Stomach smooth muscle (tissue), 2 donors: ENCODE data around the gene NOXO1.

Experiments
- H3K27ac ChIP-seq: one replicate; pipeline ENCODE4 v1.7.0; 2013; ENCODE audit warnings: mild to moderate bottlenecking, low read length, inconsistent platforms
- H3K27me3 ChIP-seq, 2 donors: one replicate each; pipeline ENCODE4 v1.7.0; 2013; ENCODE audit warnings: low read length in 2 of 2; ENCODE audit not compliant: insufficient read depth in 2 of 2, control insufficient read depth in 1 of 2
- H3K36me3 ChIP-seq, 2 donors: one replicate each; pipeline ENCODE4 v1.7.0; 2013; ENCODE audit warnings: low read length in 2 of 2; ENCODE audit not compliant: control insufficient read depth in 2 of 2, insufficient read depth in 2 of 2
- H3K4me1 ChIP-seq: one replicate; pipeline ENCODE4 v1.7.0; 2013; ENCODE audit warnings: low read length; ENCODE audit not compliant: control insufficient read depth, insufficient read depth
- H3K4me3 ChIP-seq, 2 donors: one replicate each; pipeline ENCODE4 v1.7.0; 2013; ENCODE audit warnings: low read length in 2 of 2
- H3K9ac ChIP-seq, 2 donors: one replicate each; pipeline ENCODE4 v1.7.0; 2013; ENCODE audit warnings: low read length in 2 of 2, mild to moderate bottlenecking in 1 of 2
- H3K9me3 ChIP-seq, 2 donors: one replicate each; pipeline ENCODE4 v1.7.0; 2013; ENCODE audit warnings: low read length in 2 of 2; ENCODE audit not compliant: control insufficient read depth in 2 of 2
- donor health status: healthy.
- donor health status: Pancreatic carcinoma.

NOXO1 gene

GRCh38 chr16:2003231-2003826 is 22.1 kb upstream of the NOXO1 start:
- Histone ChIP-seq H3K4me3 (no peak overlapping the region), H3K27me3 (no peaks in the 10 kb centered on the region), H3K4me1 (peaks cover 46% of the 10 kb centered on the region), H3K9ac (no peak overlapping the region), H3K27ac (no peak overlapping the region), H3K9me3 (no peaks in the 10 kb centered on the region), H3K36me3 (peaks cover 16 to 27% of the 10 kb centered on the region in 2 donors)

DNA sequence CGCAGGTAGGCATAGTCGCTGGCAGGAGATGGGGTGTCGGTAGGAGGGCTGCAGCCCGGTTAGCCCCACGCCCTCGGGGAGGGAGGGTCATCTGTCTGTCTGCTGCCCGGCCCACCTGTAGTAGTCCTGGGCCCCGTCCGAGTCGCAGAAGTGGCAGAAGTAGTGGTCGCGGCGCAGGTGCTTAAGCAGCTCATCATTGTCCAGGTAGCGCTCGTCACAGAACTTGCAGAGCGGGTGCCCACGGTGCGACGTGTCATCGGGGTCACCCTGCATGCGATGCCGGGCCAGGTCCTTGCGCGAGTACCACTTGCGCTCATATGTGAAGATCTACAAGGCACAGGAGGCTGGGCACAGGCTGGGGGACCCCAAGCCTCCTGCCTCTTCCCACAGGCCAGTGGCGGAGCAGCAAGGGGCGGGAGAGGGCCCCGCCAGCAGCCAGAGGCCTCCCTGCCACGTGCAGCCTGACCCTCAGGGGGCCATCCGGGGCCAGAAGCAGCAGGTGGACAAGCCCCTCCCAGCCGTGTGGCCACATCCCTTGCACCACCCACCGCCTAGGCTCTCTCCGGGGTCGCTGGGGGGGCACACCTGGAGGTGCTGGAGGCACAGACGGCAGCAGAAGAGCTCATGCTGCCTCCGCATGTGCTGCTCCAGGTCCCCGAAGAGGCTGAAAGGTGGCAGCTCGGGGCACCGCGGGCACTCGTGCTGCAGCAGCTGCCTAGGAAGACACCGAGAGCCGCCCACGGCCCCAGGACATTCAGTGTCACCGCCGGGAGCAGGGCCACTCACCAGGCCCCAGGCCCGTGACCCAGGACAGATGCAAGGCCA is 21.3 kb upstream of the NOXO1 start:
- peaks cover 39% of the 10 kb centered on the region for H3K4me1 ChIP-seq
- H3K9me3 ChIP-seq: no peaks in the 10 kb centered on the region
- no peak overlapping the region for H3K9ac ChIP-seq
- no peaks in the 10 kb centered on the region for H3K27me3 ChIP-seq
- H3K4me3 ChIP-seq: no peak overlapping the region
- H3K27ac ChIP-seq: no peak overlapping the region
- peaks cover 21 to 27% of the 10 kb centered on the region in 2 donors for H3K36me3 ChIP-seq

DNA sequence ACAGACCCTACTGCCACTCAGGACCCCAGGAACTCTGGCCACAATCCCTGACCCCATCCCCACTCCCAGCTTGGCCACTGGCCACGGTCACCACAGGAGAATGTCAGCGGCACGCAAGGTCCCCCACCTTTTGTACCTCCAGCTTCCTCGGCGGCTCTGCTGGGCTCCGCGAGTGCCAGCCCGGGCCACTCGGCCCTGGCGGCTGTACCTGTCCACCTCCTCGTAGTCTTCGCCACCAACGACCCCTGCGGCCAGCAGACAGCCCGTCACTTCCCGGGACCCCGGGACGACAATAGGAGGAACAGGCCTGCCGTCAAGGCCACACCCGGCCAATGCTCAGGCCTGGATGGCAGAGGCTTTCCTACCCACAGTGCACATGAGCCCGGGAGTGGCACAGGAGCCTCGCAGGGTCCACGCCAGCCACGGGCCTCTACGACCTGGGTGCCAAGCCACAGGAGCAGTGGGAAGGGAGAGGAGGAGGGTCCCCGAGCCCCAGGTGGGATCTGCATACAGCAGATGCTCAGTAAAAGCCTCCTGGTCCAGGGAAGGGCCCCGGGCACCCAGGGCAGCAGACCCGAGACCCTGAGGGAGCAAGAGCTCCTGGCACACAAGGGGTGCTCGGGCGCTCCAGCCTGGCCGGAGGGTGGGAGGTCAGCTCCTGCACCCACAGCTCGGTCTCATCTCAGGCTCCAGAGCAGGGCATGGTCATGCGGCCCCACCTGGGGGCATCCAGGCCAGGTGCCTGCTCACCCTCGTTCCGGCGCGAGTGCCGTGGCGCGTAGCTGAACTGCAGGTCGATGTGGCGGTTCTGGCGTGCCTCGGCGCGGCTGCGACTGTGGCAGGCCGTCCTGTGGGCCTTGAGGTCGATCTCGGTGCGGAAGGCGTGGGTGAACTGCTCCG is 20.4 kb upstream of the NOXO1 start:
- Histone ChIP-seq H3K4me1 (peaks cover 30% of the 10 kb centered on the region), H3K27me3 (no peaks in the 10 kb centered on the region), H3K36me3 (peaks cover 23 to 27% of the 10 kb centered on the region in 2 donors), H3K4me3 (no peak overlapping the region), H3K27ac (no peak overlapping the region), H3K9ac (no peak overlapping the region), H3K9me3 (no peaks in the 10 kb centered on the region)

GRCh38 chr16:2001035-2001434 is 19.8 kb upstream of the NOXO1 start:
- Histone ChIP-seq H3K36me3 (peaks cover 23 to 27% of the 10 kb centered on the region in 2 donors), H3K9me3 (no peaks in the 10 kb centered on the region), H3K27me3 (no peaks in the 10 kb centered on the region), H3K27ac (no peak overlapping the region), H3K4me1 (peaks cover 27% of the 10 kb centered on the region), H3K9ac (no peak overlapping the region), H3K4me3 (no peak overlapping the region)

DNA sequence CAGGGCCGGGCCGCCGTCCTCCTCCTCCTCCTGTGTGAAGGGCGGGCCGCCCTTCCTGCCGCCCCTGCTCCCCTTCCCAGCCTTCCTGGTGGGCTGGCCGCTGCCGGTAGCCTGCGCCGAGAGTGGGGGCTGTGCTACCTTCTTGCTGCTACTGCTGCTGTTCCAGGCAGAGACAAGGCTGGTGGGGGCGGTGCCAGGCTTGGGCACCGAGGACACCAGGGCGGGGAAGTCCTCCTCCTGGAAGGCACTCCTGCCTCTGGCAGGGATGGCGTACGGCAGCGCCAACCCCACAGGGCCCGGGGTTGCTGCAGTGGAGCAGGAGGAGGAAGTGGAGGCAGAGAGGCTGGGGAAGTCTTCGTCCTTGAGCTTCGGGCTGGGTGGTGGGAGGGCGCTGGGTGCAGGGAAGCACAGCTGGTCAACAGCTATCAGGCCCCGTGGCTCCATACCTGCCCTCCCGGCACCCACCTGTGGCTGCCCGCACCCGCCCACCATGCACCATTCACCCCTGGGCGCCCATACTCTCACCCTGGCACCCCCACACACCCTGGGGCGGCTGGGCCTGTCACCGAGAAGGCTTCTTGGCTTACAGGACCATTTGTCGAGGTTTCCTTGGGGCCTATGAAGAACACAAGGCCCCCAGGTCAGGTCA is 18.7 kb upstream of the NOXO1 start:
- H3K9me3 ChIP-seq: no peaks in the 10 kb centered on the region
- H3K4me3 ChIP-seq: no peak overlapping the region
- H3K36me3 ChIP-seq: peaks cover 23 to 27% of the 10 kb centered on the region in 2 donors
- no peak overlapping the region for H3K27ac ChIP-seq
- H3K9ac ChIP-seq: no peak overlapping the region
- peaks cover 18% of the 10 kb centered on the region for H3K4me1 ChIP-seq
- no peaks in the 10 kb centered on the region for H3K27me3 ChIP-seq

- Histone ChIP-seq H3K9ac (no peak overlapping the region), H3K27me3 (no peaks in the 10 kb centered on the region), H3K27ac (no peak overlapping the region), H3K4me1 (peaks cover 9% of the 10 kb centered on the region), H3K9me3 (no peaks in the 10 kb centered on the region), H3K4me3 (no peak overlapping the region), H3K36me3 (peaks cover 23 to 27% of the 10 kb centered on the region in 2 donors)
These were observed 17.9 kb upstream of the NOXO1 start for GRCh38 chr16:1998852-1999801.

DNA sequence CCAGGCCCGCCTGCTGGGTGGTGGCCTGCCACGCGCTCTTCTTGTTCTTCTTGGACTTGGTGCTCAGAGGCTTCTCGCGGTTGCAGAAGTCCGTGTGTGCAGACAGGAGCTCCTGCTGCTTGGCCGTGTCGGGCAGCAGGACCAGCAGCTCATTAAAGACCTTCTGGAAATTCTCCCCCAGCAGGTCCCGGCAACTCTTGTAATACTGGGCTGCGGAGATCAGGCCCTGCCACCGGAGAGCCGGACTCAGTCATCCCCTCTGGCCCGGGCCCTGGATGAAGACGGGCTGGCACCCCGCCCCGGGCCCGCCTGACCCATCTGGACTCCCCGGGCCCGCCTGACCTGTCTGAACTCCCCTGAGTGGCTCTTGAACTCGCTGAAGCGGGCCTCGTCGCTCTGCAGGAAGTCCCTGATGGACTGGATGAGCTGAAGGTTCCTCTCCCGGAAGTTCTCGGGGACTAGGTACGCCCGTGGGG is 17.1 kb upstream of the NOXO1 start:
- peaks cover 2% of the 10 kb centered on the region for H3K4me1 ChIP-seq
- H3K9me3 ChIP-seq: no peaks in the 10 kb centered on the region
- no peak overlapping the region for H3K27ac ChIP-seq
- no peak overlapping the region for H3K4me3 ChIP-seq
- H3K27me3 ChIP-seq: no peaks in the 10 kb centered on the region
- peaks cover 23 to 27% of the 10 kb centered on the region in 2 donors for H3K36me3 ChIP-seq
- no peak overlapping the region for H3K9ac ChIP-seq

- Histone ChIP-seq H3K4me1 (no peaks in the 10 kb centered on the region), H3K9ac (no peak overlapping the region), H3K4me3 (no peak overlapping the region), H3K36me3 (peaks cover 23 to 27% of the 10 kb centered on the region in 2 donors), H3K27ac (no peak overlapping the region), H3K27me3 (no peaks in the 10 kb centered on the region), H3K9me3 (no peaks in the 10 kb centered on the region)
These were observed 16.5 kb upstream of the NOXO1 start for GRCh38 chr16:1997494-1998359.

GRCh38 chr16:1993731-1994131 is 12.5 kb upstream of the NOXO1 start:
- Histone ChIP-seq H3K4me3 (no peak overlapping the region), H3K36me3 (peaks cover 0 to 6% of the 10 kb centered on the region in 2 donors), H3K27me3 (peaks cover 23 to 26% of the 10 kb centered on the region in 2 donors), H3K9me3 (no peaks in the 10 kb centered on the region), H3K4me1 (peaks cover 22% of the 10 kb centered on the region), H3K27ac (no peak overlapping the region), H3K9ac (no peak overlapping the region)
